ENCODE results near the gene LRSAM1.
A peak's percentile ranks its signal among the peaks of the same experiment; 100 is the strongest.

Gene LRSAM1

DNA sequence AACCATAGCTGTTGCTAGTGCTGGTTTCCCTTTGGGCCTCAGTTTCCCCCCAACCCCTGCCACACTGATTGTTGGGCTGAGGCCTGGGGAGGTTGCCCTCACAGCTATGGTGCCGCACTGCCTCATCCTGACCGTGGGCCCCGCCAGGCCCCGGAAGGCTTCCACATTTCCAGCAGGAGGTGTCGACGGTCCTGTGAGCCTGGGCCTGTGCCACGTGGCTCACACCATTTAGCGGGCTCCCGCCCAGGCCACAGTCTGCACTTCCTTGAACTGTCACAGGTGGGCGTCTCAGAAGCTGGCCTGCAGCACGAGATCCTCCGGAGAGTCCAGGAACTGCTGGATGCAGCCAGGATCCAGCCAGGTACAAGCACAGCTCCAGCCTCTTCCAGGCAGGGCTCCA is 45.7 kb downstream of the LRSAM1 start:
- Histone ChIP-seq H2BK120ac (ENCODE audit: low read depth, low read length) (no peak overlapping the region), H2BK12ac (ENCODE audit: low read length) (no peak overlapping the region), H3K14ac (ENCODE audit: low read length) (no peak overlapping the region), H3K9me3 (replicated peaks in 1 of 2; ENCODE audit: control insufficient read depth in 2 of 2, insufficient read depth in 1 of 2, low read depth in 1 of 2, low read length in 2 of 2) (peaks cover 0 to 2% of the 10 kb centered on the region in 2 donors), H2AK5ac (ENCODE audit: low read depth, low read length) (no peak overlapping the region), H2AFZ (ENCODE audit: low read length) (no peak overlapping the region), H3K18ac (ENCODE audit: low read length) (no peak overlapping the region), H3K4me3 (ENCODE audit: low read length in 2 of 2) (peak overlapping the region in 1 of 2 donors; percentile 16), H3K36me3 (replicated peaks in 1 of 2; ENCODE audit: control insufficient read depth in 2 of 2, insufficient read depth in 2 of 2, low read length in 2 of 2) (peaks cover 15 to 33% of the 10 kb centered on the region in 2 donors), H2BK15ac (ENCODE audit: low read length) (no peak overlapping the region), H3K23ac (ENCODE audit: low read depth, low read length, poor library complexity) (no peak overlapping the region), H3K9ac (ENCODE audit: low read depth, low read length, poor library complexity) (peak overlapping the region; percentile 44), H2BK5ac (ENCODE audit: low read length) (peak overlapping the region; percentile 9), H4K91ac (ENCODE audit: low read depth, low read length, poor library complexity) (no peak overlapping the region), H3K4me2 (ENCODE audit: insufficient read depth, low read length, poor library complexity, severe bottlenecking) (no peak overlapping the region), H4K8ac (ENCODE audit: low read depth, low read length) (peak overlapping the region; percentile 96), H3K4ac (ENCODE audit: low read length) (no peak overlapping the region), H3K27me3 (ENCODE audit: control insufficient read depth in 3 of 3, insufficient read depth in 3 of 3, low read depth in 1 of 3, low read length in 3 of 3) (no peaks in the 10 kb centered on the region), H3K27ac (replicated peaks; ENCODE audit: low read length) (no peak overlapping the region), H3K4me1 (ENCODE audit: control insufficient read depth in 2 of 2, insufficient read depth in 1 of 2, low read depth in 1 of 2, low read length in 2 of 2) (peaks cover 8 to 13% of the 10 kb centered on the region in 2 donors), H3K79me1 (ENCODE audit: low read depth, low read length) (peaks cover 2% of the 10 kb centered on the region)
- WGBS, 2 donors (ENCODE audit: extremely low coverage in 2 of 2, insufficient read length in 2 of 2, insufficient replicate concordance in 1 of 2), result no CpG with 5 or more reads among the region's 12 CpGs
- DNase-seq (ENCODE audit: low spot score), result no peak

DNA sequence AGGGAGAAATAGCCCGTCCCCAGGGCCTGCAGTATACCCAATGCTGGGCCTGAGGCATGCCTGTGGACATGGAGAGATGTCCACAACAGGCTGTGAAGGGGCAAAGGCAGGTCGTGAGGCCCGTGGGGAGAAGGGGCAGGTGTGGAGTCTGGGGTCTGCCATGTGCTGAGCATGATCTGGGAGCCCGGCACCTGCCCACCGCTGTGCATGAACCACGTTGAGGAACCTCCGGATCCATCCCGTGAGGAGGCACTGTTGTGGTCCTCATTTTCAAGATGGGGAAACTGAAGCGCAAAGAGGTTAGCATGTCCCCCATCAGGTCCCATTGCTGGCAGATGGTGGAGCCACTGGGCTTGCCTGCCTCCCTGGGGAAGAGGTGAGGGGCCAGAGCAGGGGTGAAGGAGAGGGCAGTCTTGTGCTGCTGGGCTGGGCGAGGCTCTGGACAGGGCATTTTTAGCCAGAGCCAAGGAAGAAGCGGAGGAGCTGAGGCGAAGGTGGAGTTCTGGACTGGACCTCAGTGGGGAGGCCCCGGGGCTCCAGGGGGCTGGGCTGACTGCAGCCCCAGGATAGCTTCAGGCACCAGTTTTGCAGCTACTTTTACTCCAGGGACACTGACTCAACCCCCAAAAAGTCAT is 46.5 kb downstream of the LRSAM1 start:
- Histone ChIP-seq H4K91ac (ENCODE audit: low read depth, low read length, poor library complexity) (no peak overlapping the region), H3K23ac (ENCODE audit: low read depth, low read length, poor library complexity) (peak overlapping the region; percentile 68), H4K8ac (ENCODE audit: low read depth, low read length) (no peak overlapping the region), H2AK5ac (ENCODE audit: low read depth, low read length) (no peak overlapping the region), H2AFZ (ENCODE audit: low read length) (no peak overlapping the region), H3K4me2 (ENCODE audit: insufficient read depth, low read length, poor library complexity, severe bottlenecking) (no peak overlapping the region), H3K18ac (ENCODE audit: low read length) (no peak overlapping the region), H3K4me1 (ENCODE audit: control insufficient read depth in 2 of 2, insufficient read depth in 1 of 2, low read depth in 1 of 2, low read length in 2 of 2) (peaks cover 3 to 7% of the 10 kb centered on the region in 2 donors), H3K14ac (ENCODE audit: low read length) (no peak overlapping the region), H3K9me3 (replicated peaks in 1 of 2; ENCODE audit: control insufficient read depth in 2 of 2, insufficient read depth in 1 of 2, low read depth in 1 of 2, low read length in 2 of 2) (peaks cover 0 to 2% of the 10 kb centered on the region in 2 donors), H3K79me1 (ENCODE audit: low read depth, low read length) (peaks cover 2% of the 10 kb centered on the region), H3K4me3 (ENCODE audit: low read length in 2 of 2) (no peak overlapping the region), H3K27me3 (ENCODE audit: control insufficient read depth in 3 of 3, insufficient read depth in 3 of 3, low read depth in 1 of 3, low read length in 3 of 3) (no peaks in the 10 kb centered on the region), H2BK15ac (ENCODE audit: low read length) (no peak overlapping the region), H3K27ac (replicated peaks; ENCODE audit: low read length) (no peak overlapping the region), H3K9ac (ENCODE audit: low read depth, low read length, poor library complexity) (no peak overlapping the region), H2BK5ac (ENCODE audit: low read length) (peak overlapping the region; percentile 9), H2BK120ac (ENCODE audit: low read depth, low read length) (no peak overlapping the region), H3K4ac (ENCODE audit: low read length) (no peak overlapping the region), H2BK12ac (ENCODE audit: low read length) (no peak overlapping the region), H3K36me3 (replicated peaks in 1 of 2; ENCODE audit: control insufficient read depth in 2 of 2, insufficient read depth in 2 of 2, low read length in 2 of 2) (peaks cover 12 to 33% of the 10 kb centered on the region in 2 donors)
- WGBS, 2 donors (ENCODE audit: extremely low coverage in 2 of 2, insufficient read length in 2 of 2, insufficient replicate concordance in 1 of 2), result no CpG with 5 or more reads among the region's 13 CpGs
- no peak for DNase-seq (ENCODE audit: low spot score)

DNA sequence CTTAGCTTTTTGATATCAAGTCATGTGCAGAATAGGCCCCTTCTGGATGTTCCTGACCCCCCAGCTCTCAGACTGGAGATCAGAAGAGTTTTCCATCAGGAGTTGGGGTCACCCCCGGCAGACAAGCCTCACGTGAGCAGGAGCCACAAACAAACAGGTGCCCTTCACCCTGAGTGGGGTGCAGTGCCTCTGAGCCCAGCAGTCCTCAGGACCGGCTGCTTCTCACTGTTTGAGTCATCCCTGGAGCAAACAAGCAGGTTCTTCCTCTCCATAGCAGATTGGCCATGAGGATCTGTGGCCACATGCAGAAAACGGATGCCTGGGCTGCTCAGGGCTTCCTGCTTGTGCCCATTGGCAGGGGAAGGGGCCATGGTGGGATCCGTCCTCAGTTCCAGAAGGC is 47.0 kb downstream of the LRSAM1 start:
- no peak overlapping the region for H3K4me2 ChIP-seq (ENCODE audit: insufficient read depth, low read length, poor library complexity, severe bottlenecking)
- DNase-seq (ENCODE audit: low spot score), result no peak

DNA sequence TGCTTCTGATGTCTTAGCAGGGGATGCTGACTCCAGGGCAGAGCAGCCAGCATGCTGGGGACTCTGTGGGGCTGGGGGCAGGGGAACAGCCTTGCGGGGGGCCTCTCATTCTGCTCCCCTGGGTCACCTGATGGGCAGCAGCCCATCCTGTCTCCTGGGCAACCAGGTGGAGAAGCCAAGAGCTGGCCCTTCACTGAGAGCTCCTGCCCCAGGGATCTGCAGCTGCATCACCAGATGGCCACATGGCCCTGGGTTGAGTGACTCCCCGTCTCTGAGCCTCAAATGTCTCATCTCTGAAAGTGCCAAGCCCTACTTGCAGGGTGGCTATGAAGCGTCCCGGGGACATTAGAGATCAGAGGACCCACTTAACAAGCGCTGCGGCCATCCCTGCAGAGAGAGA is 49.1 kb downstream of the LRSAM1 start:
- no peak for DNase-seq (ENCODE audit: low spot score)
- Histone ChIP-seq H3K4me1 (ENCODE audit: control insufficient read depth in 2 of 2, insufficient read depth in 1 of 2, low read depth in 1 of 2, low read length in 2 of 2) (peaks cover 3 to 7% of the 10 kb centered on the region in 2 donors), H3K36me3 (replicated peaks in 1 of 2; ENCODE audit: control insufficient read depth in 2 of 2, insufficient read depth in 2 of 2, low read length in 2 of 2) (peaks cover 10 to 35% of the 10 kb centered on the region in 2 donors), H3K27ac (replicated peaks; ENCODE audit: low read length) (no peak overlapping the region), H3K4ac (ENCODE audit: low read length) (no peak overlapping the region), H4K91ac (ENCODE audit: low read depth, low read length, poor library complexity) (no peak overlapping the region), H2AK5ac (ENCODE audit: low read depth, low read length) (no peak overlapping the region), H2BK15ac (ENCODE audit: low read length) (no peak overlapping the region), H4K8ac (ENCODE audit: low read depth, low read length) (no peak overlapping the region), H2BK12ac (ENCODE audit: low read length) (no peak overlapping the region), H3K14ac (ENCODE audit: low read length) (no peak overlapping the region), H3K4me2 (ENCODE audit: insufficient read depth, low read length, poor library complexity, severe bottlenecking) (no peak overlapping the region), H3K18ac (ENCODE audit: low read length) (peak overlapping the region; percentile 7), H2BK5ac (ENCODE audit: low read length) (no peak overlapping the region), H2AFZ (ENCODE audit: low read length) (no peak overlapping the region), H3K9ac (ENCODE audit: low read depth, low read length, poor library complexity) (no peak overlapping the region), H3K23ac (ENCODE audit: low read depth, low read length, poor library complexity) (no peak overlapping the region), H3K27me3 (ENCODE audit: control insufficient read depth in 3 of 3, insufficient read depth in 3 of 3, low read depth in 1 of 3, low read length in 3 of 3) (no peaks in the 10 kb centered on the region), H2BK120ac (ENCODE audit: low read depth, low read length) (no peak overlapping the region), H3K79me1 (ENCODE audit: low read depth, low read length) (peaks cover 2% of the 10 kb centered on the region), H3K4me3 (ENCODE audit: low read length in 2 of 2) (no peak overlapping the region), H3K9me3 (replicated peaks in 1 of 2; ENCODE audit: control insufficient read depth in 2 of 2, insufficient read depth in 1 of 2, low read depth in 1 of 2, low read length in 2 of 2) (peaks cover 0 to 2% of the 10 kb centered on the region in 2 donors)
- no CpG with 5 or more reads among the region's 6 CpGs for WGBS, 2 donors (ENCODE audit: extremely low coverage in 2 of 2, insufficient read length in 2 of 2, insufficient replicate concordance in 1 of 2)

More for the DNA sequence above, 47.0 kb downstream of the LRSAM1 start:
- no peak overlapping the region for H3K9ac ChIP-seq (ENCODE audit: low read depth, low read length, poor library complexity)
- H2BK120ac ChIP-seq (ENCODE audit: low read depth, low read length), result no peak overlapping the region
- H3K36me3 ChIP-seq (replicated peaks in 1 of 2; ENCODE audit: control insufficient read depth in 2 of 2, insufficient read depth in 2 of 2, low read length in 2 of 2), result peaks cover 12 to 31% of the 10 kb centered on the region in 2 donors
- H3K18ac ChIP-seq (ENCODE audit: low read length), result peak overlapping the region; percentile 38
- peak overlapping the region; percentile 65 for H4K8ac ChIP-seq (ENCODE audit: low read depth, low read length)
- WGBS, 2 donors (ENCODE audit: extremely low coverage in 2 of 2, insufficient read length in 2 of 2, insufficient replicate concordance in 1 of 2), result no CpG with 5 or more reads among the region's 5 CpGs
- no peak overlapping the region for H3K27ac ChIP-seq (replicated peaks; ENCODE audit: low read length)
- no peak overlapping the region for H3K4me3 ChIP-seq (ENCODE audit: low read length in 2 of 2)
- H3K4me1 ChIP-seq (ENCODE audit: control insufficient read depth in 2 of 2, insufficient read depth in 1 of 2, low read depth in 1 of 2, low read length in 2 of 2), result peaks cover 3 to 7% of the 10 kb centered on the region in 2 donors
- H2BK15ac ChIP-seq (ENCODE audit: low read length), result no peak overlapping the region
- no peak overlapping the region for H2AK5ac ChIP-seq (ENCODE audit: low read depth, low read length)
- H3K79me1 ChIP-seq (ENCODE audit: low read depth, low read length), result peaks cover 2% of the 10 kb centered on the region
- H4K91ac ChIP-seq (ENCODE audit: low read depth, low read length, poor library complexity), result no peak overlapping the region
- H2AFZ ChIP-seq (ENCODE audit: low read length), result no peak overlapping the region
- H2BK5ac ChIP-seq (ENCODE audit: low read length), result peak overlapping the region; percentile 9
- no peak overlapping the region for H3K4ac ChIP-seq (ENCODE audit: low read length)
- H3K9me3 ChIP-seq (replicated peaks in 1 of 2; ENCODE audit: control insufficient read depth in 2 of 2, insufficient read depth in 1 of 2, low read depth in 1 of 2, low read length in 2 of 2), result peaks cover 0 to 2% of the 10 kb centered on the region in 2 donors
- no peak overlapping the region for H3K14ac ChIP-seq (ENCODE audit: low read length)
- no peak overlapping the region for H3K23ac ChIP-seq (ENCODE audit: low read depth, low read length, poor library complexity)
- no peak overlapping the region for H2BK12ac ChIP-seq (ENCODE audit: low read length)
- no peaks in the 10 kb centered on the region for H3K27me3 ChIP-seq (ENCODE audit: control insufficient read depth in 3 of 3, insufficient read depth in 3 of 3, low read depth in 1 of 3, low read length in 3 of 3)

All from neuronal stem cell (in vitro differentiated cells).